ENCODE results near the gene GSC.
"Not testable (repeated sequence)": the region's sequence is repeated elsewhere in the genome, so short reads cannot be mapped to it uniquely, and the experiment has no call there.

GSC gene

GRCh38 chr14:94738097-94738496 lies 31.8 kb downstream of the GSC start:
- no peak for ATAC-seq
- TF ChIP-seq PPARA (CRISPR knock-in tag; IDR thresholded peaks at IDR 0.05; ENCODE audit: borderline replicate concordance) (no peak), RARB (CRISPR knock-in tag; IDR thresholded peaks at IDR 0.05) (no peak), ZNF70 (CRISPR knock-in tag; IDR thresholded peaks at IDR 0.05) (no peak), OSR1 (CRISPR knock-in tag; IDR thresholded peaks at IDR 0.05) (no peak), ZFP30 (CRISPR knock-in tag; IDR thresholded peaks at IDR 0.05) (no peak), ZFP3 (CRISPR knock-in tag; IDR thresholded peaks at IDR 0.05) (no peak), CREB5 (CRISPR knock-in tag; IDR thresholded peaks at IDR 0.05; ENCODE audit: low read depth) (no peak), GLIS3 (CRISPR knock-in tag; IDR thresholded peaks at IDR 0.05) (no peak), ISL1 (CRISPR knock-in tag; IDR thresholded peaks at IDR 0.05) (no peak), BACH2 (CRISPR knock-in tag; IDR thresholded peaks at IDR 0.05; ENCODE audit: borderline replicate concordance) (no peak), PATZ1 (CRISPR knock-in tag; IDR thresholded peaks at IDR 0.05; ENCODE audit: borderline replicate concordance) (no peak), POU6F1 (CRISPR knock-in tag; IDR thresholded peaks at IDR 0.05; ENCODE audit: borderline replicate concordance, low read depth) (no peak), TCF4 (CRISPR knock-in tag; IDR thresholded peaks at IDR 0.05; ENCODE audit: borderline replicate concordance) (no peak), CSDC2 (CRISPR knock-in tag; IDR thresholded peaks at IDR 0.05) (no peak), TSHZ2 (CRISPR knock-in tag; IDR thresholded peaks at IDR 0.05) (no peak)

- TF ChIP-seq BACH2 (CRISPR knock-in tag; IDR thresholded peaks at IDR 0.05; ENCODE audit: borderline replicate concordance) (no peak), ZNF8 (CRISPR knock-in tag; IDR thresholded peaks at IDR 0.05) (no peak), ZFP3 (CRISPR knock-in tag; IDR thresholded peaks at IDR 0.05) (no peak), TOX (CRISPR knock-in tag; IDR thresholded peaks at IDR 0.05; ENCODE audit: borderline replicate concordance) (no peak), CSDC2 (CRISPR knock-in tag; IDR thresholded peaks at IDR 0.05) (no peak), ARNTL (CRISPR knock-in tag; IDR thresholded peaks at IDR 0.05; ENCODE audit: borderline replicate concordance, low read depth) (no peak), ZNF565 (CRISPR knock-in tag; conservative IDR thresholded peaks at IDR 0.05; ENCODE audit: low read depth) (no peak), OSR1 (CRISPR knock-in tag; IDR thresholded peaks at IDR 0.05) (no peak), SNAI2 (CRISPR knock-in tag; IDR thresholded peaks at IDR 0.05) (no peak), ESRRG (CRISPR knock-in tag; IDR thresholded peaks at IDR 0.05) (no peak), PPARA (CRISPR knock-in tag; IDR thresholded peaks at IDR 0.05; ENCODE audit: borderline replicate concordance) (no peak), PATZ1 (CRISPR knock-in tag; IDR thresholded peaks at IDR 0.05; ENCODE audit: borderline replicate concordance) (no peak), ISL1 (CRISPR knock-in tag; IDR thresholded peaks at IDR 0.05) (no peak)
These were observed 41.0 kb downstream of the GSC start for GRCh38 chr14:94728950-94729349.

GRCh38 chr14:94728440-94728839 lies 41.5 kb downstream of the GSC start:
- ATAC-seq, result not testable (repeated sequence)

More at GRCh38 chr14:94728950-94729349, 41.0 kb downstream of the GSC start:
- ATAC-seq, result no peak

GRCh38 chr14:94726649-94727048 lies 43.3 kb downstream of the GSC start:
- not testable (repeated sequence) for ATAC-seq

All from SK-N-SH treated with all-trans-retinoic acid at 6 μM for 48 hours (cell line).